Psoas muscle (tissue), 8 donors: ENCODE results near the gene POMP. TPM values are rescaled to one million over a fixed set of nuclear protein-coding genes. Genes with fewer than 3 reads are reported as not detected.

Source experiments
- ATAC-seq, 4 donors: fragments of 200-7000 bp; cut with Tn5 transposase; one replicate each; pipeline ENCODE4 v1.9.1; 2020; ENCODE audit warnings: moderate library complexity in 3 of 4, mild to moderate bottlenecking in 2 of 4
- DNase-seq, 2 donors: peaks; one replicate each; pipeline ENCODE4 v3.0.0-alpha.2; 2020
- H3K27ac ChIP-seq: fragments of 200-600 bp; one replicate; pipeline ENCODE4 v1.8.0; 2022
- H3K27me3 ChIP-seq, 3 donors: fragments of 200-600 bp in 1 of 3; one replicate each; pipeline versions ENCODE4 v1.6.1 to v1.8.0; 2013 to 2022; ENCODE audit warnings: low read length in 2 of 3, mild to moderate bottlenecking in 2 of 3, moderate library complexity in 1 of 3; ENCODE audit not compliant: insufficient read depth in 3 of 3
- H3K36me3 ChIP-seq, 2 donors: fragments of 200-600 bp in 1 of 2; one replicate each; pipeline versions ENCODE4 v1.6.1 to v1.8.0; 2013 to 2022; ENCODE audit warnings: low read depth in 1 of 2, mild to moderate bottlenecking in 1 of 2, moderate library complexity in 1 of 2; ENCODE audit not compliant: insufficient read depth in 1 of 2
- H3K4me1 ChIP-seq: fragments of 200-600 bp; one replicate; pipeline ENCODE4 v1.8.0; 2022
- H3K4me3 ChIP-seq: fragments of 200-600 bp; one replicate; pipeline ENCODE4 v1.8.0; 2022; ENCODE audit warnings: mild to moderate bottlenecking
- H3K9me3 ChIP-seq: fragments of 200-600 bp; one replicate; pipeline ENCODE4 v1.8.0; 2022
- WGBS, 3 donors: extraction: QIAGEN DNeasy Blood & Tissue Kit; methylation state at CpG; one replicate each; pipeline versions ENCODE4 v1.1.6 to v1.1.7; 2013; 5-methylcytosine and 5-hydroxymethylcytosine counted together
- intact Hi-C, 2 donors: fragments of 100-400 bp; cut with DNase I; formaldehyde crosslinking; loops; one replicate each; pipeline versions ENCODE4 v1.11.0 to v1.14.2; 2022
- polyA plus RNA-seq, 3 donors: library from polyadenylated mRNA; stranded (reverse); fragments of 200-250 nt; gene quantifications; one replicate each; pipeline ENCODE4 v1.2.3, GENCODE V29; 2013
- total RNA-seq, 4 donors: library from RNA; stranded (reverse); fragmentation: NEBNext Ultra II Directional in 2 of 4; extraction: Animal tissue kit (Norgen Biotek cat#: 25700) in 2 of 4; gene quantifications; one replicate each; pipeline versions ENCODE4 v1.2.1 to v1.2.4, GENCODE V29; 2021 to 2023
- TF ChIP-seq, protein P1 (sequence below): fragments of 200-600 bp; IDR thresholded peaks from one replicate; pipeline ENCODE4 v1.8.0; 2022; ENCODE audit warnings: antibody characterized with exemption
- donor health status: healthy with polysubstance abuse.
- donor health status: DM: no; HTN: no; CAD: no; lungs with moderate emphysema.
- donor health status: Bipolar disorder and iron deficiency.
- donor health status: healthy.
- donor health status: DM: yes; HTN: yes; CAD: no.
- donor health status: DM: no; HTN: no; CAD: no.
- donor health status: DM: no; HTN: no; CAD: no.
- donor health status: DM: yes; HTN: yes; CAD: no.

Gene POMP
- total and polyA plus RNA-seq, 7 donors, result 76.3 to 351 (median 128) TPM

DNA sequence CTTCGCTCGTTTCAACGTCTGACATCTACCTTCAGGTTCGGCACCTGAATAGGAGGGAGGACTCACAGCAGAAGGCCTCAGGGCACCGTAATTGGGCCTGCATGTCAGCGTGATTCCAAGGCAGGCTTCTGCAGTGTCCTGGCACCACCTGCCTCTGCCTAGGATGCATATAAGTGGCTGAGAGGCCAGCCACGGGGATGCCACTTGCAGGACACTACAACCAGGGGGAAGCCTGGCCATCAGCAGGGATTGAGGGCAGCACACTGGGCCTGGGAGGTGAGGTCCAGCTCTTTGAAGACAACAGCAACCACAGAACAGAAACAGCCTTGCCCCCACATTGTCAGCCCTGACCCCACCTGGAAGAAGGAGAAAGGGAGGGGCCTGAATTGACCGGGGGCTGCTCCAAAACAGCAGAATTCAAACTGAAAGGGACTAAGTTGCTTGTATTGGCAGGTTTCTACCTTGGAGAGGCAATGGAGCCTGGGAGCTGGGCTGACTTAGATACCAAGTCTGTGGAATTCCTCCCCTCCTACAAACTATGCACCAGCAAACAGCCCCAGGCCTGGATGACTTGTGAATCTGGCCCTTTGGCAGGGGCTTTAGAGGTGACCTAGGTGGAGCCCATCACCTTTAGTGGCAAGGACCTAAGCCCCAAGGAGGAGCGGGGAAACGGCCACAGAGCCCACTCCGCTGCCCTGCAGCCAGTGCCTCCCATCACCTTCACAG lies 34.1 kb upstream of the POMP start:
- intact Hi-C loops, result no loop called here
- Histone ChIP-seq H3K4me3 (no peak overlapping the region), H3K27me3 (no peaks in the 10 kb centered on the region), H3K27ac (no peak overlapping the region), H3K9me3 (no peaks in the 10 kb centered on the region), H3K36me3 (no peaks in the 10 kb centered on the region), H3K4me1 (no peaks in the 10 kb centered on the region)
- ATAC-seq (no peak), DNase-seq (no peak)
- 78 to 80% (median 79%) methylated on average over 11 of the region's 11 CpGs for WGBS, 3 donors
- TF ChIP-seq, protein P1, sequence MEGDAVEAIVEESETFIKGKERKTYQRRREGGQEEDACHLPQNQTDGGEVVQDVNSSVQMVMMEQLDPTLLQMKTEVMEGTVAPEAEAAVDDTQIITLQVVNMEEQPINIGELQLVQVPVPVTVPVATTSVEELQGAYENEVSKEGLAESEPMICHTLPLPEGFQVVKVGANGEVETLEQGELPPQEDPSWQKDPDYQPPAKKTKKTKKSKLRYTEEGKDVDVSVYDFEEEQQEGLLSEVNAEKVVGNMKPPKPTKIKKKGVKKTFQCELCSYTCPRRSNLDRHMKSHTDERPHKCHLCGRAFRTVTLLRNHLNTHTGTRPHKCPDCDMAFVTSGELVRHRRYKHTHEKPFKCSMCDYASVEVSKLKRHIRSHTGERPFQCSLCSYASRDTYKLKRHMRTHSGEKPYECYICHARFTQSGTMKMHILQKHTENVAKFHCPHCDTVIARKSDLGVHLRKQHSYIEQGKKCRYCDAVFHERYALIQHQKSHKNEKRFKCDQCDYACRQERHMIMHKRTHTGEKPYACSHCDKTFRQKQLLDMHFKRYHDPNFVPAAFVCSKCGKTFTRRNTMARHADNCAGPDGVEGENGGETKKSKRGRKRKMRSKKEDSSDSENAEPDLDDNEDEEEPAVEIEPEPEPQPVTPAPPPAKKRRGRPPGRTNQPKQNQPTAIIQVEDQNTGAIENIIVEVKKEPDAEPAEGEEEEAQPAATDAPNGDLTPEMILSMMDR, result no peak

DNA sequence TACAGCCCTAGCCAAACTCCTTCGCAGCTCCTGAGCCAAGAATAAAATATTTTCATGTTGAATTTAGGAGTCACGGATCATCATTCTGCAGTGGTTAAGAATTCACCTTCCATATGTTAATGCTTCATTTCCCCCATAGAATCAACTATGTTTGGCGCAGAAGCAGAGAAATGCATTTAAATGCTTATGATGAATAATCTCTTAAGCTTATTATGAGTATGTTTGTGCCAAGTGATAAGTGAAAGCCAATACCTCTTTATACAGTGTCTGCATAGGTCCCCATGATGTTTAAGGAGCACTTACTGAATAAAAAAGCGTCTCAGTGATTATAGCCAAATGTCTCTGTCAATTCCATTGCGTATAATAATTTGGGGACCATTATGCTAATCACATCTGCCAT lies 32.7 kb upstream of the POMP start:
- DNase-seq (no peak), ATAC-seq (no peak)
- intact Hi-C loops, result no loop called here
- H3K9me3 ChIP-seq, result no peaks in the 10 kb centered on the region
- H3K27ac ChIP-seq, result no peak overlapping the region
- no peaks in the 10 kb centered on the region for H3K4me1 ChIP-seq
- TF ChIP-seq, protein P1, result no peak
- H3K27me3 ChIP-seq, result no peaks in the 10 kb centered on the region
- 68 to 72% (median 71%) methylated on average over 5 of the region's 5 CpGs for WGBS, 3 donors
- no peak overlapping the region for H3K4me3 ChIP-seq
- no peaks in the 10 kb centered on the region for H3K36me3 ChIP-seq

DNA sequence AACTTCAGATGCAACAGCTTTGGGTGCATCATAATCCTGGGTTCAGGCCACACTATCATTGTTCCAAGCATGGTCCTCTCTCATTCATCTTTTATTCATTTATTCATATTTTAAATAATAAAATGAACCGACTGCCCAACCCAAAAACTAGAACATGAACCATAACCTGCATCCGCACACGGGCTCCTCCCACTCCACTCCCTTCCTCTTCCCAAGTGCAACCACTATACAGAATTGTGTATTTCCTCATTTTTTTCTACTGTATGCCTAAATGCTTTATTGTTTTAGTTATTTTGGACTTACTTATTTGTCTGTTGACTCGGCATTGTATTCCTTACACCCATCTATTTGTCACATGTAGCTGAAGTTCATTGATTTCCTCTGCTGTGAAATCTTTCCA lies 30.7 kb upstream of the POMP start:
- H3K27me3 ChIP-seq, result no peaks in the 10 kb centered on the region
- ATAC-seq, result no peak
- H3K4me1 ChIP-seq, result no peaks in the 10 kb centered on the region
- TF ChIP-seq, protein P1, result no peak
- DNase-seq, result no peak
- no peak overlapping the region for H3K27ac ChIP-seq
- intact Hi-C loops, result no loop called here
- 64 to 84% (median 79%) methylated on average over 4 of the region's 4 CpGs for WGBS, 3 donors
- no peaks in the 10 kb centered on the region for H3K9me3 ChIP-seq
- H3K36me3 ChIP-seq, result peaks cover 0 to 2% of the 10 kb centered on the region in 2 donors
- H3K4me3 ChIP-seq, result no peak overlapping the region

DNA sequence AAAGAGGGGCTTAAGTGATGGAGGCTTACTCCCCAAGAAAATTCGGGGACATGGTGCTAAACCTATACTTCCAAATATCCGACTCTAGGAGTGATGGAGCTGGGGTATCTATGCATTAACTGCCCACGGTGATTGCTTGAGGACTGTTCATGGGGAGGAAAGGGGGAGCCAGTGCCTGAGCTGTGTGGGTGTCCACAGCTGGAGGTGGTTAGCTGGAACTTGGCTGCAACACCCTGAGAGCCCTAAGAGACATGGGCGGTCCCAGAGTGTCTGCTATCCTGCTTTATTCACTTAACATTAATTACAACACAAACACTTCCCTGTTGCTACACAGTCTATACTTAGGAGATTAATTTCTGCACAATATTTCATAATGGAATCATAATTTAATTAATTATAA lies 28.1 kb upstream of the POMP start:
- Histone ChIP-seq H3K27me3 (no peaks in the 10 kb centered on the region), H3K9me3 (no peaks in the 10 kb centered on the region), H3K27ac (no peak overlapping the region), H3K4me1 (no peaks in the 10 kb centered on the region), H3K36me3 (peaks cover 0 to 2% of the 10 kb centered on the region in 2 donors), H3K4me3 (no peak overlapping the region)
- ATAC-seq (no peak), DNase-seq (no peak)
- intact Hi-C loops, result loop anchor here (10.0 kb wide), 2 partner anchors 96 to 306 kb away; no protein-coding TSS in a partner anchor
- WGBS, 3 donors, result 67 to 86% (median 78%) methylated on average over 4 of the region's 4 CpGs
- TF ChIP-seq, protein P1, result no peak

DNA sequence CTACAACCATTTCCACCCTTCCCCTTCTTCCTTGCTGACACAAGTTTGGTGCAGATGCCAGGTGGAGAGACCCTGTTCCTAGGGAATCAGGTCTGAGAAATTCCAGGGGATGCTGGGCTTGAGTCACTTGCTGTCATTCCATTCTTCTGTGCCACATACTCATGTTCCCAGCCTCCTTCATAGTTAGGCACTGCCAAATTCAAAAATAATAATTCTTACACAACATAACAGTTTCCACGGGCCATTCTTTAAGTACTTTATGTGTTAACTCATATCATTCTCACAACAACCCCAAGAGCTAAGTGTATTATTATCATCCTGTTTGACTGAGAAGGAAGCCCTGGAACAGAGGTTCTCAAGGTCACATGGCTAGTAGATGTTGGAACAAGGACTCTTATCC lies 27.1 kb upstream of the POMP start:
- TF ChIP-seq, protein P1, result no peak
- no peak for ATAC-seq
- Histone ChIP-seq H3K9me3 (no peaks in the 10 kb centered on the region), H3K4me3 (no peak overlapping the region), H3K4me1 (no peaks in the 10 kb centered on the region), H3K36me3 (peaks cover 0 to 2% of the 10 kb centered on the region in 2 donors), H3K27ac (no peak overlapping the region), H3K27me3 (no peaks in the 10 kb centered on the region)
- intact Hi-C loops, result loop anchor here (10.0 kb wide), 2 partner anchors 97 to 307 kb away; no protein-coding TSS in a partner anchor
- WGBS, 3 donors, result 88 to 94% (median 88%) methylated on average over 1 of the region's 1 CpG
- no peak for DNase-seq
